Kidney (tissue), 14 donors: ENCODE results near the gene LDLRAD4. TPM values are rescaled to one million over a fixed set of nuclear protein-coding genes. Genes with fewer than 3 reads are reported as not detected.

Experiments
- DNase-seq, 5 donors: peaks; one replicate each; pipeline ENCODE4 v3.0.0-alpha.2; 2013 to 2020
- FAIRE-seq: peaks from 2 replicates; lab custom pipeline; 2012; peaks lifted over from hg19 to GRCh38; lab: Jason Lieb, UNC
- H3K27ac ChIP-seq, 2 donors: one replicate each; pipeline ENCODE4 v1.7.0; 2013; ENCODE audit warnings: low read depth in 2 of 2, low read length in 2 of 2, inconsistent platforms in 1 of 2
- H3K27me3 ChIP-seq: one replicate; pipeline ENCODE4 v1.7.1; 2013; ENCODE audit warnings: low read length, inconsistent platforms; ENCODE audit not compliant: control insufficient read depth, insufficient read depth
- H3K36me3 ChIP-seq, 3 donors: one replicate each; pipeline versions ENCODE4 v1.7.0 to v1.7.1; 2013; ENCODE audit warnings: low read length in 3 of 3, control low read depth in 1 of 3, inconsistent platforms in 1 of 3; ENCODE audit not compliant: insufficient read depth in 3 of 3, control insufficient read depth in 2 of 3
- H3K4me1 ChIP-seq, 3 donors: one replicate each; pipeline versions ENCODE4 v1.7.0 to v1.7.1; 2013; ENCODE audit warnings: low read length in 3 of 3, inconsistent platforms in 1 of 3, low read depth in 1 of 3; ENCODE audit not compliant: control insufficient read depth in 2 of 3, insufficient read depth in 2 of 3
- H3K4me3 ChIP-seq, 3 donors: one replicate each; pipeline versions ENCODE4 v1.7.0 to v1.8.1; 2013; ENCODE audit warnings: low read length in 3 of 3, control low read depth in 1 of 3, inconsistent platforms in 1 of 3
- H3K9ac ChIP-seq, 3 donors: one replicate each; pipeline versions ENCODE4 v1.7.0 to v1.7.1; 2013; ENCODE audit warnings: low read length in 3 of 3, control low read depth in 1 of 3, inconsistent platforms in 1 of 3
- H3K9me3 ChIP-seq, 3 donors: one replicate each; pipeline versions ENCODE4 v1.7.0 to v1.7.1; 2013; ENCODE audit warnings: low read length in 3 of 3, control low read depth in 1 of 3, inconsistent platforms in 1 of 3; ENCODE audit not compliant: control insufficient read depth in 2 of 3, insufficient read depth in 1 of 3
- CTCF ChIP-seq: IDR thresholded peaks from 3 replicates; pipeline ENCODE4 v1.5.1; 2012; ENCODE audit warnings: mild to moderate bottlenecking, moderate library complexity, borderline replicate concordance; ENCODE audit not compliant: insufficient read depth; ENCODE audit errors: extremely low read depth
- intact Hi-C: fragments of 100-400 bp; cut with DNase I; formaldehyde crosslinking; loops from one replicate; pipeline ENCODE4 v1.11.1; 2022
- polyA plus RNA-seq: library from polyadenylated mRNA; stranded (reverse); fragments of 350-450 nt; fragmentation: Illumina TruSeq; extraction: RNeasy Lipid Tissue Mini Kit (QIAGEN cat#74804); gene quantifications from one replicate; pipeline ENCODE4 v1.2.3, GENCODE V29; 2014; ENCODE audit warnings: low read depth, low replicate concordance; ENCODE audit not compliant: insufficient read depth
- total RNA-seq: library from RNA; stranded (reverse); fragmentation: NEBNext Ultra II Directional; extraction: Animal tissue kit (Norgen Biotek cat#: 25700); gene quantifications from one replicate; pipeline ENCODE4 v1.2.1, GENCODE V29; 2021
- donor health status: control.
- donor health status: control.
- donor health status: control.
- donor health status: control.
- donor health status: control.
- donor health status: DM: yes; HTN: yes; CAD: no.
- donor health status: Normal renal cell carcinoma (clear cell type).

LDLRAD4 gene
- total and polyA plus RNA-seq, 2 donors from 2014 or later: 2.3 to 42.3 TPM

GRCh38 chr18:13610555-13611141 is 392.1 kb downstream of the LDLRAD4 start:
- H3K9me3 ChIP-seq: no peaks in the 10 kb centered on the region
- TF ChIP-seq CTCF: no peak
- no peak for FAIRE-seq
- H3K4me1 ChIP-seq: peaks cover 2 to 13% (median 12%) of the 10 kb centered on the region in 3 donors
- H3K27ac ChIP-seq: peak overlapping the region; percentile 4 to 77
- H3K27me3 ChIP-seq: no peaks in the 10 kb centered on the region
- H3K9ac ChIP-seq: peak overlapping the region in 2 of 3 donors; percentile 44 to 62
- intact Hi-C loops: no loop called here
- no peaks in the 10 kb centered on the region for H3K36me3 ChIP-seq
- no peak for DNase-seq
- H3K4me3 ChIP-seq: peak overlapping the region in 2 of 3 donors; percentile 36 to 46

- no peak for TF ChIP-seq CTCF
- Histone ChIP-seq H3K4me3 (peak overlapping the region in 2 of 3 donors; percentile 36 to 46), H3K9me3 (no peaks in the 10 kb centered on the region), H3K4me1 (peaks cover 2 to 13% (median 12%) of the 10 kb centered on the region in 3 donors), H3K9ac (peak overlapping the region in 2 of 3 donors; percentile 44 to 62), H3K27ac (peak overlapping the region in 1 of 2 donors; percentile 77), H3K27me3 (no peaks in the 10 kb centered on the region), H3K36me3 (no peaks in the 10 kb centered on the region)
- no peak for FAIRE-seq
- intact Hi-C loops: no loop called here
- DNase-seq: peak in 3 of 5 donors; percentile 47 to 69 (median 55)
These were observed 392.6 kb downstream of the LDLRAD4 start for GRCh38 chr18:13611142-13611600.

- peak overlapping the region; percentile 30 to 68 for H3K27ac ChIP-seq
- intact Hi-C loops: no loop called here
- H3K4me1 ChIP-seq: peaks cover 2 to 13% (median 12%) of the 10 kb centered on the region in 3 donors
- DNase-seq: peak in 4 of 5 donors; percentile 35 to 91 (median 57)
- peak overlapping the region in 2 of 3 donors; percentile 36 to 46 for H3K4me3 ChIP-seq
- FAIRE-seq: no peak
- no peak for TF ChIP-seq CTCF
- no peaks in the 10 kb centered on the region for H3K27me3 ChIP-seq
- peak overlapping the region in 2 of 3 donors; percentile 27 to 62 for H3K9ac ChIP-seq
- no peaks in the 10 kb centered on the region for H3K9me3 ChIP-seq
- no peaks in the 10 kb centered on the region for H3K36me3 ChIP-seq
These were observed 393.1 kb downstream of the LDLRAD4 start for GRCh38 chr18:13611601-13612195.
